Measurements from ENCODE around the gene MC2R. TPM values are rescaled to one million over a fixed set of nuclear protein-coding genes. Genes with fewer than 3 reads are reported as not detected.

The MC2R gene
- total RNA-seq, 1 donor from 2014 or later: not detected

GRCh38 chr18:13932285-13933025 is 17.1 kb upstream of the MC2R start:
- Histone ChIP-seq H3K27me3 (no peaks in the 10 kb centered on the region), H3K36me3 (no peaks in the 10 kb centered on the region), H3K9me3 (peaks cover 5% of the 10 kb centered on the region), H3K4me3 (no peak overlapping the region), H3K4me1 (no peaks in the 10 kb centered on the region), H3K27ac (no peak overlapping the region)
- TF ChIP-seq CTCF (IDR thresholded peaks at IDR 0.05): no peak
- DNase-seq (no peak), ATAC-seq (no peak)
- intact Hi-C loops (cut with DNase I): no loop called here

GRCh38 chr18:13930964-13931363 is 15.6 kb upstream of the MC2R start:
- no peaks in the 10 kb centered on the region for H3K36me3 ChIP-seq
- no peak for ATAC-seq
- peaks cover 5% of the 10 kb centered on the region for H3K9me3 ChIP-seq
- no peak overlapping the region for H3K4me3 ChIP-seq
- DNase-seq: no peak
- no peak overlapping the region for H3K27ac ChIP-seq
- no peaks in the 10 kb centered on the region for H3K4me1 ChIP-seq
- no peak for TF ChIP-seq CTCF (IDR thresholded peaks at IDR 0.05)
- no peaks in the 10 kb centered on the region for H3K27me3 ChIP-seq
- intact Hi-C loops (cut with DNase I): no loop called here

DNA sequence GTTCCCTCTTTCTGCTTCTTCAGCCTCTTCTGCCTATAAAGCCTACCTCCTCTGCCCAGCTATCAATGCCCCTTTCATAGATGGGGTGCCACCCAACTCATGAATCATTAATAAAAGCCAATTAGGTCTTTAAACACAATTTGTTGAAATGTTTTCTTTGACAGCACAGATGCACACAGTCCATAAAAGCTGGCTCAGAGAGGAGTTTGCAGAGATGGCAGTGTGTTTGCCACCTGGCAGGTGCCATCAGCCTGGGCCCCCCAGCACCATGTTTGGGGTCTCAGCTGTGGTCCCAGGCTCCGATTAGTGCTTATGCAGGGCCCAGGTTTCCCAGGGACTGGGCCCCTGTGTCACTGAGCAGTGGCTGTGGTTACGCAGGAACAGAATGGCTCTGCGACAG is 7.9 kb upstream of the MC2R start:
- H3K36me3 ChIP-seq: no peaks in the 10 kb centered on the region
- intact Hi-C loops (cut with DNase I): no loop called here
- H3K27ac ChIP-seq: no peak overlapping the region
- peaks cover under 1% of the 10 kb centered on the region for H3K9me3 ChIP-seq
- ATAC-seq: no peak
- no peak overlapping the region for H3K4me3 ChIP-seq
- no peaks in the 10 kb centered on the region for H3K4me1 ChIP-seq
- H3K27me3 ChIP-seq: no peaks in the 10 kb centered on the region
- TF ChIP-seq CTCF (IDR thresholded peaks at IDR 0.05): no peak
- DNase-seq: no peak

DNA sequence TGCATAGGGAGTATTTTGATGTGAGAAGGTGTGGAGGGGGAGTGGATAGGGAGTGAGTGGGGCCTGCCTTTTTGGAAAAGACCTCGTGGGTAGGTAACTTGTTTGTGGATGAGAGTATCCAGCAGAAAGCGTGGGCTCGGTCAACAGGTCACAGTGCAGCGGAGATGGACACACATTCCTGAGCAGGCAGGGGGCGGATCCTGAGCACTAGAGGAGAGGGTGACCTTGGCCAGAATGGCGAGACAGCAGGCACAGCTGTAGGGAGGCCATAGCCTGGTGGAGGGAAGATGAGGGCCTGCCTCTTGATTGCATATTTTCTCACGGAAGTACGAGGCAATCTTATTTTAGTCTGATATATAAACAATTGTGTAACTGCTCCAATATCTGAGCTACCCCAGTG is 3.6 kb upstream of the MC2R start:
- H3K9me3 ChIP-seq: no peaks in the 10 kb centered on the region
- TF ChIP-seq CTCF (IDR thresholded peaks at IDR 0.05): no peak
- H3K27ac ChIP-seq: no peak overlapping the region
- DNase-seq: no peak
- ATAC-seq: no peak
- no peak overlapping the region for H3K4me3 ChIP-seq
- intact Hi-C loops (cut with DNase I): no loop called here
- H3K36me3 ChIP-seq: no peaks in the 10 kb centered on the region
- no peaks in the 10 kb centered on the region for H3K4me1 ChIP-seq
- no peaks in the 10 kb centered on the region for H3K27me3 ChIP-seq

GRCh38 chr18:13917401-13917800 is 2.1 kb upstream of the MC2R start:
- Histone ChIP-seq H3K27ac (no peak overlapping the region), H3K4me1 (no peaks in the 10 kb centered on the region), H3K27me3 (no peaks in the 10 kb centered on the region), H3K4me3 (no peak overlapping the region), H3K36me3 (no peaks in the 10 kb centered on the region), H3K9me3 (no peaks in the 10 kb centered on the region)
- TF ChIP-seq CTCF (IDR thresholded peaks at IDR 0.05): no peak
- no peak for DNase-seq
- no peak for ATAC-seq
- intact Hi-C loops (cut with DNase I): no loop called here

DNA sequence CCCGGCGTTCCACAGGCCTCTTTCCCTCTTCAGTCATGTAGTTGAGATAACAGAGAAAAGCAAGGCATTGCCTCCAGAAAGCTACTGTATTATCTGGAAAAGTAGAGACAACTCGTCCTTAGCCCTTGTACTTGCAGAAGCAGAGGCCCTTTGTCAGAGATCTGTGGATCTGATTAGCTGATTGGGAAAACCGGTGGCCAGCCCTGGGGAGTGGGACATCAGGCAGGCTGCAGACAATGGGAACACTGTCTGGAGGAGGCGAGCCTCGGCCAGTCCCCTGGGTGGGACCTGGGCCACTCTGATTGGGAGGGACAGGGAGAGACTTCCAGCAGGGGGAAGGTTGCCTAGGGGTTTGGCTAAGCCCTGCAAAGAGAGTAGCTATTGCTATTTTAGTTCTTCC is 1.2 kb upstream of the MC2R start:
- intact Hi-C loops (cut with DNase I): no loop called here

More for the DNA sequence above, 1.2 kb upstream of the MC2R start:
- no peak for ATAC-seq
- H3K4me1 ChIP-seq: no peaks in the 10 kb centered on the region
- no peaks in the 10 kb centered on the region for H3K27me3 ChIP-seq
- no peak for TF ChIP-seq CTCF (IDR thresholded peaks at IDR 0.05)
- H3K9me3 ChIP-seq: no peaks in the 10 kb centered on the region
- H3K36me3 ChIP-seq: no peaks in the 10 kb centered on the region
- DNase-seq: no peak
- no peak overlapping the region for H3K4me3 ChIP-seq
- no peak overlapping the region for H3K27ac ChIP-seq
